NCI-H1105 (cell line): Measurements from ENCODE around the gene ITIH3.

ENCODE experiments used
- DNase-seq: peaks from one replicate; lab custom pipeline; 2025; lab: John Stamatoyannopoulos, UW

The ITIH3 gene

GRCh38 chr3:52779837-52780585 is 14.6 kb upstream of the ITIH3 start:
- no peak for DNase-seq

GRCh38 chr3:52781741-52782140 is 12.9 kb upstream of the ITIH3 start:
- DNase-seq = no peak

- no peak for DNase-seq
Observed at GRCh38 chr3:52782412-52783210, 12.0 kb upstream of the ITIH3 start.

- no peak for DNase-seq
Observed at GRCh38 chr3:52783211-52783555, 11.4 kb upstream of the ITIH3 start.

GRCh38 chr3:52784021-52784621 is 10.5 kb upstream of the ITIH3 start:
- DNase-seq = no peak

GRCh38 chr3:52784931-52785590 is 9.5 kb upstream of the ITIH3 start:
- no peak for DNase-seq

- no peak for DNase-seq
Observed at GRCh38 chr3:52786330-52787215, 8.0 kb upstream of the ITIH3 start.

- no peak for DNase-seq
Observed at GRCh38 chr3:52787246-52787645, 7.3 kb upstream of the ITIH3 start.

GRCh38 chr3:52787672-52788625 is 6.6 kb upstream of the ITIH3 start:
- no peak for DNase-seq

GRCh38 chr3:52788890-52789745 is 5.5 kb upstream of the ITIH3 start:
- no peak for DNase-seq

GRCh38 chr3:52789746-52790040 is 4.9 kb upstream of the ITIH3 start:
- DNase-seq = no peak

- DNase-seq = no peak
Observed at GRCh38 chr3:52790337-52790736, 4.3 kb upstream of the ITIH3 start.

GRCh38 chr3:52790741-52791140 is 3.9 kb upstream of the ITIH3 start:
- no peak for DNase-seq

- no peak for DNase-seq
Observed at GRCh38 chr3:52791366-52791765, 3.2 kb upstream of the ITIH3 start.

GRCh38 chr3:52791928-52792327 is 2.7 kb upstream of the ITIH3 start:
- no peak for DNase-seq

- DNase-seq = no peak
Observed at GRCh38 chr3:52792413-52792812, 2.2 kb upstream of the ITIH3 start.

GRCh38 chr3:52792961-52793695 is 1.5 kb upstream of the ITIH3 start:
- DNase-seq = no peak

GRCh38 chr3:52793702-52794611 is 639 bp upstream of the ITIH3 start:
- DNase-seq = no peak
